Posterior vena cava (tissue), 2 donors: ENCODE measurements around the gene GFI1B. TPM values are rescaled to one million over a fixed set of nuclear protein-coding genes. Genes with fewer than 3 reads are reported as not detected.
"Not testable (repeated sequence)": the region's sequence is repeated elsewhere in the genome, so short reads cannot be mapped to it uniquely, and the experiment has no call there.

Source experiments
- DNase-seq: peaks from one replicate; pipeline ENCODE4 v3.0.0-alpha.2; 2020; ENCODE audit warnings: low spot score
- intact Hi-C, 2 donors: fragments of 100-400 bp; cut with DNase I; formaldehyde crosslinking; loops; one replicate each; pipeline versions ENCODE4 v1.14.1 to v1.14.2; 2022 to 2023
- total RNA-seq, 2 donors: library from RNA; stranded (reverse); fragmentation: NEBNext Ultra II Directional; extraction: Animal tissue kit (Norgen Biotek cat#: 25700); gene quantifications; one replicate each; pipeline ENCODE4 v1.2.1, GENCODE V29; 2021
- donor health status: DM: yes; HTN: yes; CAD: no.
- donor health status: DM: yes; HTN: yes; CAD: no.

GFI1B gene
- total RNA-seq, 2 donors from 2014 or later, result not detected

- intact Hi-C loops, result no loop called here
- no peak for DNase-seq
These were observed 17.5 kb upstream of the GFI1B start for GRCh38 chr9:132961002-132961401.

GRCh38 chr9:132965478-132965877, 13.0 kb upstream of the GFI1B start:
- peak; percentile 57 for DNase-seq
- intact Hi-C loops, result no loop called here

- intact Hi-C loops, DNase-seq: not testable (repeated sequence)
These were observed 10.6 kb upstream of the GFI1B start for GRCh38 chr9:132967908-132968307.

- DNase-seq, result no peak
- intact Hi-C loops, result no loop called here
These were observed 8.7 kb upstream of the GFI1B start for GRCh38 chr9:132969783-132970182.

- intact Hi-C loops, result no loop called here
- no peak for DNase-seq
These were observed 8.0 kb upstream of the GFI1B start for GRCh38 chr9:132970324-132971062.

GRCh38 chr9:132973166-132973565, 5.3 kb upstream of the GFI1B start:
- no peak for DNase-seq
- intact Hi-C loops, result no loop called here

GRCh38 chr9:132973713-132974112, 4.8 kb upstream of the GFI1B start:
- intact Hi-C loops, result no loop called here
- no peak for DNase-seq

- intact Hi-C loops, result no loop called here
- no peak for DNase-seq
These were observed 2.5 kb upstream of the GFI1B start for GRCh38 chr9:132975961-132976360.

GRCh38 chr9:132976571-132976970, 1.9 kb upstream of the GFI1B start:
- DNase-seq, result no peak
- intact Hi-C loops, result no loop called here

- DNase-seq, result no peak
- intact Hi-C loops, result no loop called here
These were observed 413 bp upstream of the GFI1B start for GRCh38 chr9:132978112-132978450.

GRCh38 chr9:132980157-132980556, 1.7 kb downstream of the GFI1B start:
- DNase-seq, result no peak
- intact Hi-C loops, result no loop called here

GRCh38 chr9:132982458-132982857, 4.0 kb downstream of the GFI1B start:
- no peak for DNase-seq
- intact Hi-C loops, result no loop called here

GRCh38 chr9:132983491-132984201, 5.2 kb downstream of the GFI1B start:
- intact Hi-C loops, result no loop called here

GRCh38 chr9:132984202-132985070, 5.9 kb downstream of the GFI1B start:
- intact Hi-C loops, result no loop called here
- DNase-seq, result no peak

More at GRCh38 chr9:132983491-132984201, 5.2 kb downstream of the GFI1B start:
- no peak for DNase-seq

GRCh38 chr9:132985071-132985350, 6.5 kb downstream of the GFI1B start:
- intact Hi-C loops, result no loop called here
- no peak for DNase-seq

GRCh38 chr9:132985489-132985888, 7.0 kb downstream of the GFI1B start:
- no peak for DNase-seq
- intact Hi-C loops, result no loop called here

- intact Hi-C loops, result no loop called here
- no peak for DNase-seq
These were observed 7.6 kb downstream of the GFI1B start for GRCh38 chr9:132986114-132986513.

- intact Hi-C loops, result no loop called here
- DNase-seq, result no peak
These were observed 8.4 kb downstream of the GFI1B start for GRCh38 chr9:132986640-132987620.
